ENCODE measurements around the gene MGST3. TPM values are rescaled to one million over a fixed set of nuclear protein-coding genes. Genes with fewer than 3 reads are reported as not detected.
A peak's percentile ranks its signal among the peaks of the same experiment; 100 is the strongest.
"Not testable (repeated sequence)": the region's sequence is repeated elsewhere in the genome, so short reads cannot be mapped to it uniquely, and the experiment has no call there.

Gene MGST3
- total RNA-seq, 2 experiments from 2014 or later, result 30.9 to 33.0 TPM

- ChIA-PET CTCF (no interaction called here), POLR2A (no interaction called here)
- no peak for DNase-seq
- Mint-ChIP-seq H3K4me1 (ENCODE audit: low read depth) (peaks cover 13% of the 10 kb centered on the region), H3K27me3 (ENCODE audit: low read depth) (no peaks in the 10 kb centered on the region), H3K4me3 (no peak overlapping the region), H3K9me3 (ENCODE audit: insufficient read depth) (no peaks in the 10 kb centered on the region), H3K27ac (no peak overlapping the region), H3K36me3 (ENCODE audit: low read depth) (no peaks in the 10 kb centered on the region)
- ATAC-seq, result peak; percentile 47
These were observed 9.0 kb downstream of the MGST3 start for GRCh38 chr1:165639821-165640623.

GRCh38 chr1:165641231-165641987 is 10.4 kb downstream of the MGST3 start:
- no peak overlapping the region for H3K27ac Mint-ChIP-seq
- H3K27me3 Mint-ChIP-seq (ENCODE audit: low read depth), result no peaks in the 10 kb centered on the region
- DNase-seq, result no peak
- CTCF ChIA-PET, result no interaction called here
- peaks cover 21% of the 10 kb centered on the region for H3K4me1 Mint-ChIP-seq (ENCODE audit: low read depth)
- ATAC-seq, result no peak
- no peak overlapping the region for H3K4me3 Mint-ChIP-seq
- H3K36me3 Mint-ChIP-seq (ENCODE audit: low read depth), result no peaks in the 10 kb centered on the region
- POLR2A ChIA-PET, result interaction anchor here (1.3 kb wide), 1 partner anchor 11 kb away, joined by 3 read pairs; the partner anchor contains the start of gene MGST3
- H3K9me3 Mint-ChIP-seq (ENCODE audit: insufficient read depth), result no peaks in the 10 kb centered on the region

- Mint-ChIP-seq H3K9me3 (ENCODE audit: insufficient read depth) (no peaks in the 10 kb centered on the region), H3K36me3 (ENCODE audit: low read depth) (no peaks in the 10 kb centered on the region), H3K4me1 (ENCODE audit: low read depth) (peaks cover 26% of the 10 kb centered on the region), H3K4me3 (no peak overlapping the region), H3K27ac (no peak overlapping the region), H3K27me3 (ENCODE audit: low read depth) (no peaks in the 10 kb centered on the region)
- no peak for DNase-seq
- CTCF ChIA-PET, result no interaction called here
- POLR2A ChIA-PET, result interaction anchor here (1.2 kb wide), 1 partner anchor 54 kb away, joined by 3 read pairs; the partner anchor contains the start of gene ALDH9A1
- no peak for ATAC-seq
These were observed 13.2 kb downstream of the MGST3 start for GRCh38 chr1:165644064-165644735.

GRCh38 chr1:165645654-165646366 is 14.8 kb downstream of the MGST3 start:
- ATAC-seq (no peak), DNase-seq (no peak)
- H3K4me3 Mint-ChIP-seq, result no peak overlapping the region
- no peak overlapping the region for H3K27ac Mint-ChIP-seq
- H3K9me3 Mint-ChIP-seq (ENCODE audit: insufficient read depth), result no peaks in the 10 kb centered on the region
- ChIA-PET POLR2A (no interaction called here), CTCF (interaction anchor here (1.3 to 2.4 kb wide), 3 partner anchors 13 to 66 kb away, joined by 4 to 8 read pairs (median 4); no protein-coding TSS in a partner anchor)
- no peaks in the 10 kb centered on the region for H3K27me3 Mint-ChIP-seq (ENCODE audit: low read depth)
- peaks cover 14% of the 10 kb centered on the region for H3K4me1 Mint-ChIP-seq (ENCODE audit: low read depth)
- no peaks in the 10 kb centered on the region for H3K36me3 Mint-ChIP-seq (ENCODE audit: low read depth)

- ATAC-seq, result no peak
- Mint-ChIP-seq H3K4me1 (ENCODE audit: low read depth) (peaks cover 13% of the 10 kb centered on the region), H3K36me3 (ENCODE audit: low read depth) (no peaks in the 10 kb centered on the region), H3K9me3 (ENCODE audit: insufficient read depth) (no peaks in the 10 kb centered on the region), H3K27ac (no peak overlapping the region), H3K4me3 (no peak overlapping the region), H3K27me3 (ENCODE audit: low read depth) (no peaks in the 10 kb centered on the region)
- ChIA-PET POLR2A (interaction anchor here (0.6 kb wide), 1 partner anchor 211 kb away, joined by 3 read pairs; no protein-coding TSS in a partner anchor), CTCF (interaction anchor here (1.6 to 2.4 kb wide), 2 partner anchors 11 to 64 kb away, joined by 4 to 8 read pairs; no protein-coding TSS in a partner anchor)
- no peak for DNase-seq
These were observed 16.5 kb downstream of the MGST3 start for GRCh38 chr1:165647517-165647916.

GRCh38 chr1:165647970-165648369 is 16.9 kb downstream of the MGST3 start:
- CTCF ChIA-PET, result no interaction called here
- POLR2A ChIA-PET, result no interaction called here
- Mint-ChIP-seq H3K4me1 (ENCODE audit: low read depth) (peaks cover 13% of the 10 kb centered on the region), H3K9me3 (ENCODE audit: insufficient read depth) (no peaks in the 10 kb centered on the region), H3K36me3 (ENCODE audit: low read depth) (no peaks in the 10 kb centered on the region), H3K27ac (no peak overlapping the region), H3K4me3 (no peak overlapping the region), H3K27me3 (ENCODE audit: low read depth) (no peaks in the 10 kb centered on the region)
- ATAC-seq (no peak), DNase-seq (no peak)

- H3K27me3 Mint-ChIP-seq (ENCODE audit: low read depth), result no peaks in the 10 kb centered on the region
- POLR2A ChIA-PET, result no interaction called here
These were observed 18.0 kb downstream of the MGST3 start for GRCh38 chr1:165648919-165649572.

GRCh38 chr1:165650981-165651625 is 20.1 kb downstream of the MGST3 start:
- Mint-ChIP-seq H3K9me3 (ENCODE audit: insufficient read depth) (no peaks in the 10 kb centered on the region), H3K27ac (no peak overlapping the region), H3K4me1 (ENCODE audit: low read depth) (peaks cover 8% of the 10 kb centered on the region), H3K27me3 (ENCODE audit: low read depth) (no peaks in the 10 kb centered on the region), H3K36me3 (ENCODE audit: low read depth) (peaks cover 2% of the 10 kb centered on the region), H3K4me3 (no peak overlapping the region)
- DNase-seq, result no peak
- CTCF ChIA-PET, result no interaction called here
- ATAC-seq, result no peak
- POLR2A ChIA-PET, result no interaction called here

More at GRCh38 chr1:165648919-165649572, 18.0 kb downstream of the MGST3 start:
- ATAC-seq (no peak), DNase-seq (no peak)
- Mint-ChIP-seq H3K9me3 (ENCODE audit: insufficient read depth) (no peaks in the 10 kb centered on the region), H3K27ac (no peak overlapping the region), H3K36me3 (ENCODE audit: low read depth) (peaks cover under 1% of the 10 kb centered on the region), H3K4me3 (no peak overlapping the region), H3K4me1 (ENCODE audit: low read depth) (peaks cover 13% of the 10 kb centered on the region)
- CTCF ChIA-PET, result interaction anchor here (1.1 kb wide), 1 partner anchor 47 kb away, joined by 3 read pairs; no protein-coding TSS in a partner anchor

- not testable (repeated sequence) for H3K27ac Mint-ChIP-seq; H3K27me3 Mint-ChIP-seq (ENCODE audit: low read depth); H3K4me1 Mint-ChIP-seq (ENCODE audit: low read depth); DNase-seq; H3K4me3 Mint-ChIP-seq; H3K9me3 Mint-ChIP-seq (ENCODE audit: insufficient read depth); ATAC-seq
- peaks cover 29% of the 10 kb centered on the region for H3K36me3 Mint-ChIP-seq (ENCODE audit: low read depth)
- ChIA-PET POLR2A (interaction anchor here (0.6 kb wide), 1 partner anchor 507 kb away, joined by 3 read pairs; no protein-coding TSS in a partner anchor), CTCF (interaction anchor here (1.2 to 1.8 kb wide), 2 partner anchors 8 to 13 kb away, joined by 6 to 8 read pairs; no protein-coding TSS in a partner anchor)
These were observed 27.9 kb downstream of the MGST3 start for GRCh38 chr1:165658766-165659580.

GRCh38 chr1:165659581-165659895 is 28.5 kb downstream of the MGST3 start:
- H3K36me3 Mint-ChIP-seq (ENCODE audit: low read depth), result peaks cover 34% of the 10 kb centered on the region
- ATAC-seq (no peak), DNase-seq (no peak)
- H3K4me1 Mint-ChIP-seq (ENCODE audit: low read depth), result no peaks in the 10 kb centered on the region
- no peaks in the 10 kb centered on the region for H3K9me3 Mint-ChIP-seq (ENCODE audit: insufficient read depth)
- ChIA-PET CTCF (no interaction called here), POLR2A (no interaction called here)
- H3K27me3 Mint-ChIP-seq (ENCODE audit: low read depth), result no peaks in the 10 kb centered on the region
- no peak overlapping the region for H3K27ac Mint-ChIP-seq
- no peak overlapping the region for H3K4me3 Mint-ChIP-seq

Measured in activated CD8-positive, alpha-beta T cell treated with anti-CD3 and anti-CD28 coated beads, Interleukin-2, amount 10 ng/mL, durations not matched to agents 7 days and 5 days (primary cell).